ENCODE results near the gene CEACAM16.
"Not testable (repeated sequence)": the region's sequence is repeated elsewhere in the genome, so short reads cannot be mapped to it uniquely, and the experiment has no call there.

CEACAM16 gene

DNA sequence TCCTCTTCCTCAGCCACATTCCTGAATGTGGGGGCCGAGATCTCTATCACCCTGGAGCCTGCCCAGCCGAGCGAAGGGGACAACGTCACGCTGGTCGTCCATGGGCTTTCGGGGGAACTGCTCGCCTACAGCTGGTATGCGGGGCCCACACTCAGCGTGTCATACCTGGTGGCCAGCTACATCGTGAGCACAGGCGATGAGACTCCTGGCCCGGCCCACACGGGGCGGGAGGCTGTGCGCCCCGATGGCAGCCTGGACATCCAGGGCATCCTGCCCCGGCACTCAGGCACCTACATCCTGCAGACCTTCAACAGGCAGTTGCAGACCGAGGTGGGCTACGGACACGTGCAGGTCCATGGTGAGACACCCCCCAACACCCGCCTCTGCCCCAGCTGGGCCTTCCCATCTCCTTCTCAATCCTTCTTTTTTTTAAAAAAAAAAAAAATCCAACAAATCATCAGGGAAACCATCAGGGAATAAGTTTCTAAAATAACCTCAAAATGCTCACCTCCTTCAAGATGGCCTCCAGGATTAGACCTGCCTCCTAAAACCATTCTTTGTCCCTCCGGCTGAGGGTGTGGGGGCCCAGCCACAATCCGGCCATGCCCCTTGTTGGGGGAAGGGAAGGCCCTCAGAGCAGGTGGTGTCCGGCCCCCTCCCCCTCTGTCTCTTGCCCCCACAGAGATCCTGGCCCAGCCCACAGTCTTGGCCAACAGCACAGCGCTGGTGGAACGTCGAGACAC lies 4.6 kb downstream of the CEACAM16 start:
- no peak for DNase-seq

DNA sequence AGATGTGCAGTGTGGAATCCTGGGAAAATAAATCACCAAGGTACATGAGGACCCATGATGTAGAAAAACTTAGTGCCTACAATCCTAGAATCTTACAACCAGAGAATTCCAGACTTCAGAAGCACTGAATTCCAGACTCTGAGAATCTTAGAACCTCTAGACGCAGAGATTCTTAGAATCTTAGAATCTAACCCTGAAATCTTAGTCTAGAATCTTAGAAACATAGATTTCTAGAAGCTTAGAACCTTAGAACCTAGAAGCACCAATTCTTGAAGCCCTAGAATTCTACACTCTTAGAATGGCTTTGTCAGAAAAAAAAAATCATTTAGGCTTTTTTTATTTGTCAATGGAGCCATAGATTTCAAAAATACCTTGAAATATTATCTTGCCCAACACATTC lies 6.0 kb downstream of the CEACAM16 start:
- DNase-seq: no peak

DNA sequence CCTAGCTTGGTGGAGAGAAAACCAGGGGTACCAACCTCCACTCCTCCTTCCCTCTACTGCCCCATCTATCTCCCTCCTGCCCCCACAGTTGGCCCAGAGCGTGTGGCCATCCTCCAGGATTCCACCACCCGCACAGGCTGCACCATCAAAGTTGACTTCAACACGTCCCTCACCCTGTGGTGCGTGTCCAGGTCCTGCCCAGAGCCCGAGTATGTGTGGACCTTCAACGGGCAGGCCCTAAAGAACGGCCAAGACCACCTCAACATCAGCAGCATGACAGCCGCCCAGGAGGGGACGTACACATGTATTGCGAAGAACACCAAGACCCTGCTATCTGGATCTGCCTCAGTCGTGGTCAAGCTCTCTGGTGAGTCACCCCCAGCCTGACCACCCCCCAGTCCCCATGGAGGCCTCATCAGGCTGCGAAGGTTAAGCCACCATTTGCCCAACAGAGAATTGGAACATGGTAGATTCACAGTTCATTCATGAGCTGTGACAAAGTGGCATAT lies 6.6 kb downstream of the CEACAM16 start:
- DNase-seq: no peak

DNA sequence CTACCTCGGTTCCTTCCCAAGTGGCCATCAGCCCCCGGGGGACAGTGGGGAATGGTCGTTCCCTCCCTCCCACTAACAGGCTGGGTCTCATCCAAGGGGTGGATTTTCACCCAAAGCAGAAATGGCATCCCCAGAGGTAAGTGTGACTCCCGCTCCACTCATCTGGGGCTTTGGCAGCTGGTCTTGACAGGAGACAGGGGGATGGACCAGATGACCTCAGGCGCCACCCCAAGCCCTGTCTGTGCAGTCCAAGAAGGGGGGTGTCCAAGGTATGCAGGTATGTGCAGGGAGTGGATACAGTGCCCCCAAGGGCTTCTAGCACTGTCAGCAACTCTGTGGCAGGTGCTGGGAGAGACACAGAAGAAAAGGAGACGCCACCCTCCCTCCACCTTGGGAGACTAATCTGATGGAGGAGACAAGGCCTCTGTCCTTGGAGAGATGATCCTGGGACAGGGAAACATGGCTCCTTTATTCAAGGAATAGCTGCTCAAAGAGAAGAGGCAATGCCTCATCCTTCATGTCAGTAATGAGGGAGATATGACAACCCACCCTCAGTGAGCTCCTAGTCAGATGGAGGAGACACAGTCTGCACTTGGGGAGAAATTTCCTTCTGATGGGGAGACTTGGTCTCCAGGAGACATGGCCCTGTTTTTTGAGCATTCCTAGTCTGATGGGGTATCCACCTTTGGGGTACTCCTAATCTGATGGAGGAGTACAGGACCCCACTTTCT lies 7.7 kb downstream of the CEACAM16 start:
- DNase-seq: no peak

DNA sequence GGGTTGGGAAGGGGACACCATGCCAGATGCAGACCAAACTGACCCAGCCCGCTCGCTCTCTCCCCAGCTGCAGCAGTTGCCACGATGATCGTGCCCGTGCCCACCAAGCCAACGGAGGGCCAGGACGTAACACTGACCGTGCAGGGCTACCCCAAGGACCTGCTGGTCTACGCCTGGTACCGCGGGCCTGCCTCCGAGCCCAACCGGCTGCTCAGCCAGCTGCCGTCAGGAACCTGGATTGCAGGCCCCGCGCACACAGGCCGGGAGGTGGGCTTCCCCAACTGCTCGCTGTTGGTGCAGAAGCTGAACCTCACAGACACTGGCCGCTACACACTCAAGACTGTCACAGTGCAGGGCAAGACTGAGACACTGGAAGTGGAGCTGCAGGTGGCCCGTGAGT lies 8.8 kb downstream of the CEACAM16 start:
- DNase-seq: no peak

DNA sequence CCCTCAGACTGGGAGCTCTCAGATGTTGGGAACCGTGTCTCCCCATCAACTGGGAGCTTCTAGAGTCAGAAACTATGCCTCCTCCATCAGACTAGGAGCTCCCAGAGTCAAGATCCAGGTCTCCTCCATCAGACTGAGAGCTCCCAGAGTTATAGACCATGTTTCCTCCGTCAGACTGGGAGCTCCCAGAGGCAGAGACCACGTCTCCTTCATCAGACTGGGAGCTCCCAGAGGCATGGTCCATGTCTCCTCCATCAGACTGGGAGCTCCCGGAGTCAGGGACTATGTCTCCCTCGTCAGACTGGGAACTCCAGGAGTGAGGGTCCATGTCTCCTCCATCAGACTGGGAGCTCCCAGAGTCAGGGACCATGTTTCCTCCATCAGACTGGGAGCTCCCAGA lies 10.0 kb downstream of the CEACAM16 start:
- no peak for DNase-seq

DNA sequence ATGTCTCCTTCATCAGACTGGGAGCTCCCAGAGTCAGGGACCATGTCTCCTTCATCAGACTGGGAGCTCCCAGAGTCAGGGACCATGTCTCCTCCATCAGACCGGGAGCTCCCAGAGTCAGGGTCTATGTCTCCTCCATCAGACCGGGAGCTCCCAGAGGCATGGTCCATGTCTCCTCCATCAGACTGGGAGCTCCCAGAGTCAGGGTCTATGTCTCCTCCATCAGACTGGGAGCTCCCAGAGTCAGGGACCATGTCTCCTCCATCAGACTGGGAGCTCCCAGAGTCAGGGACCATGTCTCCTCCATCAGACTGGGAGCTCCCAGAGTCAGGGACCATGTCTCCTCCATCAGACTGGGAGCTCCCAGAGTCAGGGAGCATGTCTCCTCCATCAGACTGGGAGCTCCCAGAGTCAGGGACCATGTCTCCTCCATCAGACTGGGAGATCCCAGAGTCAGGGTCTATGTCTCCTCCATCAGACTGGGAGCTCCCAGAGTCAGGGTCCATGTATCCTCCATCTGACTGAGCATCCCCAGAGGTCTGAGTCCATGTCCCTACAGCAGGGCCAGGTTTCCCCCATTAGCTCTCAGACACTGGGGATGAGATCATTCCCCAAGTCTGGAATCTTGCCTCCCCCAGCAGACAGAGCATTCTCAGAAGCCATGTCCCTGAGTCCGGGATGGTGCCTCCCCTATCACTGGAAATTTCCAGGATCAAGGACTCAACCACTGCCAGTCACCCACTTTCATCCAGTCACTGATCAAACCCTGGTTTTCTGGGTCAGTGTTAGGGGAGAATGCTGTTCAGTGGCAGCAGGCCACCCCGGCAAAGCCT lies 10.7 kb downstream of the CEACAM16 start:
- DNase-seq: not testable (repeated sequence)

DNA sequence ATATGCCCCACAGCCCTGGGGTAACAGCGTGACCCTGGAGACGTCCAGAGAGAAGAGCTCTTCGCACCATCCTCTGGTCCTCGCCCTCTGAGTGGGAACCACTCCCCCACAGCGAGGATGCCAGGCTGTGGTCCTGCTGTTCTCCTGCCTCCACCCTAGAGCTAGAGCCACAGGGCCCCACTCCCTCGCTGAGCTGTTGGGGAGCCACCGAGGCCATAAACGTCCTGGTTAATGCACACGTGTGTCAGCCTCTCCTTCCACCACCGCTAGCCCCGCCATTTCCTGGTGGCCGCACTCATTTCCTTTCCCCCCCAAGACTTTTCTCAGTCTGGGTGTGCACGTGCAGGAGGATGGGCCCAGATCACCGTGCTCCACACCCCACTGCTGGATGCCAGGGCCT lies 11.5 kb downstream of the CEACAM16 start:
- DNase-seq: no peak

DNA sequence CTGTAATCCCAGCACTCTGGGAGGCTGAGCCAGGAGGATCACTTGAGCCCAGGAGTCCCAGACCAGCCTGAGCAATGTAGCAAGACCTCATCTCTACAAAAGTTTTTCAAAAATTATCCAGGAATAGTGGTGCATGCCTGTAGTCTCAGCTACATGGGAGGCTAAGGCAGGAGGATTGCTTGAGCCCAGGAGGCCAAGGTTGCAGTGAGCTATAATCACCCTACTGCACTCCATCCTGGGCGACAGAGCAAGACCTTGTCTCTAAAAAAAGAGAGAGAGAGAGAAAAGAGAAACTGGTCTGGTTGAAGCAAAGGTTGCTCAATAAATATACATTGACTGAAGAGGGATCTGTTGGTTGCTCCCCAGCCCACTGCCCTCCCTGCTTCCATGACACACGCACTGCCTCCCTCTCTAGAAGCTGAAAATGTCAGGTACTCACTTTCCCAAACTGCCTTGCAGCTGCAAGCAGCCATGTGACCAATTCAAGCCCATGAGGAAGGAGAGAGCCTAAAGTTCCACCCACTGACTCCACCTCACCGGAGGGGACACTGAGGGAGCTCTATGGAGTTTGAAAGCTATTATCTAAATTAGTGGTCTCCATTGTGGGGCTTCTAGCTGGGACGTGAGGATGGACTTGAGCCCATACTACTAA lies 14.0 kb downstream of the CEACAM16 start:
- DNase-seq: no peak

DNA sequence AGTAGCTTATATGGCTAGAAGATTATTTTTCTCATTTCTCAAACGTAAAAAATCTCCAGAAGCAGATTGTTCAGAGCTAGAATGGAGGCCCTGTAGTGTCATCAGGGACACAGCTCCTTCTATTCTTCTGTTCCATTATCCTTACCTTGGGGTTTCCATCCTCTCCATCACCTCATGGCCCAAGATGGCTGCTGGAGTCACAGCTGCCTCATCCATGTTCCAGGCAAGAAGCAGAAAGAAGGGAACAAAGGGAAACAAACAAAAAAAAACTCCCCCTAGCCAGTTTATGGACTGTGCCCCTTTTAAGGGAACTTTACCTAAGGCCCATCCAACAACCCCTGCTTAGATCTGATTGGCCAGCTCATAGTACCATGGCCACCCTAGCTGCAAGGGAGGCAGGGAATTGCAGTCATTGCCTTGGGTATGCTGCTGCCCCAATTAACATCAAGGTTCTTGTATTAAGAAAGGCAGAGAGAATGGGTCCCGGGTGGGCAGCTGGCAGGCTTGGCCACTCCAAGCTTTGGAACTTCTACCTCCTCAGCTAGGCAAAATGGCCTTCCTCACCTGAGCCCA lies 15.7 kb downstream of the CEACAM16 start:
- DNase-seq: no peak

DNA sequence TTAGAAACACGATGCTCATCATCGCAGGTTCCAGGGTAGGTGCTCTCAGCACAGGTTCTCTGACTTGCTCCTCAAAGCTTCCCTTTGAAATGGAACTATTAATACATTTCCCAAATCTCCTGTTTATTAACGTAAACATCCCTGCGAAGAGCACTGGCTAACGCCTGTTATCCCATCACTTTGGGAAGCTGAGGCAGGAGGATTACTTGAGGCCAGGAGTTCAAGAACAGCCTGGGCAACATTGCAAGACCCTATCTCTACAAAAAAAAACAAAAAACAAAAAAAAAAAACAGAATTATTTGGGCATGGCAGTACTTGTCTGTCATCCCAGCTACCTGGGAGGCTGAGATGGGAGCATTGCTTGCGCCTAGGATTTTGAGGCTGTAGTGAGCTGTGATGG lies 18.7 kb downstream of the CEACAM16 start:
- DNase-seq: no peak

DNA sequence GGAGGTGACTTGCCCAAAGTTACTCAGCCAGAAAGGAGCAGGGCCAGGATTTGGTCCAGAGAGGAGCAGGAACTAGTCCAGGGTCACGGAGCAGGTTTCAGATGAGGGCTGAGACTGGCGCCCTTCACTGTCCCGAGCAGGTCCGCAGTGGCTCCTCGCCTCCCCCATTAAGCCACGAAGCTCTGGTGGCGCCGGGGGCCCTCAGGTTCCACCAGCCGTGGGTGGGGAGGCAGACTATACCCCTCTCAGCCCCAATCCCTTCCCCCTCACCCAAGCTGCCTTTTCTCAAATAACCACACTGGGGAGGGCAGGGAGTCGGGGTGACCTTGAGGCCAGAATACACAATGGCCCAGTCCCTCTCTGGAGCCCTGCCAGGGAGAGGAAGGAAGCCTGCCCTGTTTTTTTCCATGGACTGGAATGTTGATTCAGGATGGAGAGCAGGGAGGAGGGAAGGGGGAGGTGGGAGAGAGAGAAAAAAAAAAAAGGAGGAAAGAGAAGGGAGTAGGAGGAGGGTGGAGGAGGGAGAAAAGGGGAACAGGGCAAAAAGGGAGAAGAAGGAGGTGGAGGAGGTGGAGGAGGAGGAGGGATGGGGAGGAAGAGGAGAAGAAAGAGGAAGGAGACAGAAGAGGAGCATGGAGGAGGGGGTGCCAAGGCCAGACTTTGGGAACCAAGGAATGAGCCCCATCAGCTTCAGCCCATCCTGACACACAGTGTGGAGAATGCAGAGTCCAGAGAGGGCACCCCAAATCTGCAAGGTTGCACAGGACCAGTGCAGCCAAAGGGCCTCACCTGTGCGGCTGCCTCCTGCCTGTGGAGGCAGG lies 19.7 kb downstream of the CEACAM16 start:
- peak; percentile 72 for DNase-seq

DNA sequence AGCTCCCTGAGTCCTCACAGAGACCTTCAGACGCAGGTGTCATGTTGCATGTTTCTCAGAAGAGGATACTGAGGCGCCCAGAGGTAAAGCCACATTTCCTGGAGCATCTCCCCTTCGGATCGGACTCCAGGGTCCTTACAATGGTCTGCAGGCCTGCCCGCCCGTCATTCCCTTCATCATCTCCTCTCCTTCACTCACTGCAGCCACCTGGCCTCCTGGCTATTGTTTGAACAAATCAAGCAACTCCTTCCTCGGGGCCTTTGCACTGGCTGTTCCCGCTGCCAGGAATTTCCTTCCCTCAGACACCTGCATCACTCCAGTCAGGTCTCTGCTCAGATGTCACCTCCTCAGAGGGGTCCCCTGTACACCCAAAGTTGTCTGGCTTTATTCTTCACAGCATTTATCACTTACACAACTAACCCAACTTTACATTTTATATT lies 20.3 kb downstream of the CEACAM16 start:
- no peak for DNase-seq

DNA sequence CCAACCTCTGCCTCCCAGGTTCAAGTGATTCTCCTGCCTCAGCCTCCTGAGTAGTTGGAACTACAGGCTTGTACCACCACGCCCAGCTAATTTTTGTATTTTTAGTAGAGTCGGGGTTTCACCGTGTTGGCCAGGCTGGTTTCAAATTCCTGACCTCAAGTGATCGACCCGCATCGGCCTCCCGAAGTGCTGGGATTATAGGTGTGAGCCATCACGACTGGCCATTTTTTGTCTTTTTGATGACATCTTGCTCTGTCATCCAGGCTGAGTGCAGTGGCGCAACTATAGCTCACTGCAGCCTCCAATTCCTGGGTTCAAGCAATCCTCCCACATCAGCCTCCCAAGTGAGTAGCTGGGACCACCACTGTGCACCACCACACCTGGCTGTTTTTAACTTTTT lies 21.4 kb downstream of the CEACAM16 start:
- DNase-seq: not testable (repeated sequence)

DNA sequence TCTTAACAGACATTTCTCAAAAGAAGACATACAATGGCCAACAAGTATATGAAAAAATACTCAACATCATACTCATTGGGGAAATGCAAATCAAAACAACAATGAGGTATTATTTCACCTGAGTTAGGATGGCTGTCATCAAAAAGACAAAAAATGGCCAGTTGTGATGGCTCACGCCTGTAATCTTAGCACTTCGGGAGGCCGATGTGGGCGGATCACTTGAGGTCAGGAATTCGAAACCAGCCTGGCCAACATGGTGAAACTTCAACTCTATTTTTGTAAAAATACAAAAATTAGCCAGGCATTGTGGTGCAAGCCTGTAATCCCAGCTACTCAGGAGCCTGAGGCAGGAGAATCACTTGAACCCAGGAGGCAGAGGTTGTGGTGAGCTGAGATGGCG lies 22.0 kb downstream of the CEACAM16 start:
- no peak for DNase-seq

DNA sequence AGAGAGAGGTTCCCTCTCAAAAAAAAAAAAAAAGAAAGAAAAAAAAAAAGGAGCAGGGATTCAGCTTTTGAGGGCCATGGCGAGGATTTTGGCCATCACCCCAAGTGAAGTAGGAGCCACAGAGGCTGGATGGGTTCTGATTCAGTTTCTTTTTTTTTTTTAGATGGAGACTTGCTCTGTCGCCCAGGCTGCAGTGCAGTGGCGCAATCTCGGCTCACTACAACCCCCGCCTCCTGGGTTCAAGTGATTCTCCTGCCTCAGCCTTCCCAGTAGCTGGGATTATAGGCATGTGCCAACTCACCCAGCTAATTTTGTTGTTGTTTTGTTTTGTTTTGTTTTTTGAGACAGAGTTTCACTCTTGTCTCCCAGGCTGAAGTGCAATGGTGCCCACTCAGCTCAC lies 22.4 kb downstream of the CEACAM16 start:
- DNase-seq: not testable (repeated sequence)

DNA sequence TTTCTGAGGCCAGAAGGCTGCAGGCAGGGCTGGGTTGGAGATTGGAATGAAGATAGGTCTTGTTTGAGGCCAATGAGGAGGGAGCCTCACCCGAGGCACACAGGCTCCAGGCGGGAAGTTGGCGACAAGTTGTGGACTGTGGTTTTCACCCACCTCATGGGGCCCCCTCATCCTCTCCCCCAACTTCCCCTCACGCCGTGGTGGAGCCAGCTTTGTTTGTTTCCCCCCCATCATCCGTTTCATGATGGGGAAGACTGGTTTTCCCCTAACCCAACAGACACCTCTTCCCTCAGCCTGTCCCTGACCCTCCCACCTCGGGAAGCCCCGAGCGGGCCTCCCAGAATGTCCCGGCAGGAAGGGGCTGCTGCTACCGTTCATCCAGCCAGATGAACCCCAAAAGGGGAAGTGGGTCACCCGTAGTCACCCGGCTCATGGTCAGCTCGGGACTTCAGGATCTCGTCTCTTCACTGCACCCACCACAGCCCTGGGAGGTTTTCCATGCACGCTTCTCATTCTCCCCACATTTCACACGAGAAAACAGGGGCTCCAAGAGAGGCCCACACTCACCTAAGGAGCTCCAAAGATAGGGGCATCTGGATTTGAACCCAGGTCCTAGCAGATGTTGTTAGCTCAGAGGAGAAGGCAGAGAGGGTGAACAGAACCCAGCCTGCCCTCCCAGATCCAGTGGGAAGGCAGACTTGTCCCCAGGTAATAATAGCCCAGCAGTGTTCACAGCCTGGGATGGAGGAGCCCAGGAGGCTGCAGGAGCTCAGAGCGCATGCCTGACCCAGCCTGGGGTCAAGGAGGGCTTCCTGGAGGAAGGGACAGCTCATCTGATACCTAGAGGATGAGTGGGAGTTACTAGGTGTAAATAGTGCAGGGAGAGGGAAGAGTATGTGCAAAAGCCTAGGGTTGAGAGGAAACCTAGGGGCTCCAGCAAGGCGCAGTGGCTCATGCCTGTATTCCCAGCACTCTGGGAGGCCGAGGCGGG lies 23.5 kb downstream of the CEACAM16 start:
- no peak for DNase-seq

DNA sequence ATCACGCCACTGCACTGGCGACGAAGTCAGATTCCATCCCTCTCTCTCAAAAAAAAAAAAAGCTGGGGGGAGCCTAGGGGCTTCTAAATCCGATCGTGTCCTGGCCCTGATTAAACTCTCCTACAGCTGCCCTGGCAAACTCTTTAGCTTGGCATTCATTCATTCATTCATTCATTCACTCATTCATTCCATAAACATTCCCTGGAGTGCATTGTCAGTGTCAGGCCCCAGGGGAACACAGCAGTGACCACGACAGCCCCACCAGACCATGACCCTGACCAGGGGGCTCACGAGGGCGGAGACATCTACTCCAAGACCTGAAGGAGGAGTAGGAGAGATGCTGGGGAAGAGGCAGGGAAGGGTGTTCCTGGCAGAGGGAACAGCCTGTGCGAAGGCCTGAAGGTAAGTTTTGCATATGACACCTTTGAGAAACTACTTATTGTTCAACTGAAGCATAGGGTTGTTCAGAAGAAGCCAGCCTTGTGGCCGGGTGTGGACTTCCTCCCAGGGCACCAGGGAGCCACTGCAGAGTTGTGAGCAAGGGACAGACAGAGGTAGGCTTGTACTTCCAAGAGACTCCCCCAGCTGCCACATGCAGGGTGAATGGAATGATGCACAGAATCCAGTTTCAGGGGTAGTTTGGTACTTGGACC lies 24.5 kb downstream of the CEACAM16 start:
- DNase-seq: no peak

DNA sequence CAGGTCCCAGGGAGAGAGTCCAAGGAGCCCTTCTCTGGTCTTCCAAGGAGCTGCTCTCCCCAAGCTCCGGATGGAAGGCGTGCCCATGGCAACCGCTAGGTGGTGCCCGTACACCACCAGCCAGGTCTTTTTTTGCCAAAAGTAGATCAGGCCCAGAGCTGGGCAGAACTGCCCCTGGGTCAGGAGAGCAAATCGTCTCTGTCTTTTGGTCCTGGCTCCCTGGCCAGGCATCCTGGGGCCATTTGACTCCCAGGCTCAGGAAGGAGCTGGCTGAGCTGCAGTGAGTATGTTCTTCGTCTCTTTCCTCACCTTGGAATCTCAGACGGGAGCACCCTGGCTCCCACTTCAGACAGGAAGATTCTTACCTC lies 25.0 kb downstream of the CEACAM16 start:
- peak; percentile 89 for DNase-seq

DNA sequence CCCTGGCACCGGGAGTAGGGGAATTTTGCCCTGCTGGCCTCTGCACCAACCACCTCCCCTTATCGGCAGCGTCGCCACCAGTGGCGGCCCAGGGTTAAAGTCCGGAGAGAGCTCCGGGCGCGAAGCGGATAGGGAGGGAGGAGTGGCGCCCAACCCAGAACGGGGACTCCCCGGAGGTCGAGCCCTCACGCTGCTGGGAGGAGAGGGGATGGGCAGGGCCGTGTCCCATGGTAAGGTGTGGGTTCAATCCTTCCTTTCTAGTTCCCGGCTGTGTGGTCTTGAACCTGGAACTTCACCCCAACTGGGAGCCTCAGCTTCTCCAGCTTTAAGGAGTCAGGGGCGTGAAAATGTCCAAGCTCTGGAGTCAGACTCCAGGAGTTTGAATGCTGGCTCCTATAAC lies 26.3 kb downstream of the CEACAM16 start:
- no peak for DNase-seq
